Parathyroid adenoma (tissue), 2 donors: ENCODE measurements around the gene RALB.

ENCODE experiments used
- H2AFZ ChIP-seq: fragments of 300-600 bp; sonication (generic); one replicate; pipeline ENCODE4 v1.7.0; 2017; ENCODE audit warnings: antibody characterized with exemption, mild to moderate bottlenecking
- H3K27ac ChIP-seq: fragments of 300-600 bp; sonication (generic); one replicate; pipeline ENCODE4 v1.7.0; 2017
- H3K27me3 ChIP-seq: fragments of 300-600 bp; sonication (generic); one replicate; pipeline ENCODE4 v1.7.0; 2017; ENCODE audit warnings: low read length; ENCODE audit not compliant: control insufficient read depth, insufficient read depth
- H3K36me3 ChIP-seq: fragments of 300-600 bp; sonication (generic); one replicate; pipeline ENCODE4 v1.7.0; 2017; ENCODE audit warnings: low read length; ENCODE audit not compliant: control insufficient read depth, insufficient read depth
- H3K4me1 ChIP-seq: fragments of 300-600 bp; sonication (generic); one replicate; pipeline ENCODE4 v1.7.0; 2017; ENCODE audit warnings: control low read depth
- H3K4me2 ChIP-seq: fragments of 300-600 bp; sonication (generic); one replicate; pipeline ENCODE4 v1.7.0; 2017; ENCODE audit warnings: low read length
- H3K4me3 ChIP-seq: fragments of 300-600 bp; sonication (generic); one replicate; pipeline ENCODE4 v1.7.0; 2017; ENCODE audit warnings: low read depth, low read length
- H3K79me2 ChIP-seq: fragments of 300-600 bp; sonication (generic); one replicate; pipeline ENCODE4 v1.7.0; 2017; ENCODE audit warnings: control low read depth
- H3K9ac ChIP-seq: fragments of 300-600 bp; sonication (generic); one replicate; pipeline ENCODE4 v1.7.0; 2017; ENCODE audit warnings: mild to moderate bottlenecking
- H3K9me3 ChIP-seq: fragments of 300-600 bp; sonication (generic); one replicate; pipeline ENCODE4 v1.7.0; 2017; ENCODE audit warnings: low read length; ENCODE audit not compliant: control insufficient read depth
- TF ChIP-seq, protein P1 (sequence below): fragments of 300-600 bp; sonication (generic); IDR thresholded peaks from one replicate; pipeline ENCODE4 v1.7.0; 2017; ENCODE audit warnings: antibody characterized with exemption, mild to moderate bottlenecking
- donor health status: primary hyperparathyroidism.

RALB gene

DNA sequence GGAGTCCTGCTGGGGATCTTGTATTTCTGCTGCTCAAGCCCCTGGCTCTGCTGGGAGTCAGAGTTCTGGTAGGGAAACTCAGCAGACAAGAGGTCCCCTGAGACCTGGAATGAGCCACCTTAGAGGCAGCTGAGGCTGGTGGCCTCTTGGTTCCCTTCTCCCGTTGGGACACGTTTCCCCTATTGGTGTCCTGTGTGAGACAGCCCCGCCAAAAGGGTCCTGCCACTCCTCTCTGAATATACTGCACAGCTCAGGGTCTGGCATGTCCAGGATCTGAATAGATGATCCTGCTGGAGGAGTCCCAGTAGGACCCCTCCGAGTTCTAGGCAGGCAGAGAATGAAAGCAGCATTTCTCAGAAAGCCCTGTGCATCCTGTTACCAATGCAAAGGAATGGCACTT lies 2.0 kb upstream of the RALB start:
- TF ChIP-seq, protein P1, sequence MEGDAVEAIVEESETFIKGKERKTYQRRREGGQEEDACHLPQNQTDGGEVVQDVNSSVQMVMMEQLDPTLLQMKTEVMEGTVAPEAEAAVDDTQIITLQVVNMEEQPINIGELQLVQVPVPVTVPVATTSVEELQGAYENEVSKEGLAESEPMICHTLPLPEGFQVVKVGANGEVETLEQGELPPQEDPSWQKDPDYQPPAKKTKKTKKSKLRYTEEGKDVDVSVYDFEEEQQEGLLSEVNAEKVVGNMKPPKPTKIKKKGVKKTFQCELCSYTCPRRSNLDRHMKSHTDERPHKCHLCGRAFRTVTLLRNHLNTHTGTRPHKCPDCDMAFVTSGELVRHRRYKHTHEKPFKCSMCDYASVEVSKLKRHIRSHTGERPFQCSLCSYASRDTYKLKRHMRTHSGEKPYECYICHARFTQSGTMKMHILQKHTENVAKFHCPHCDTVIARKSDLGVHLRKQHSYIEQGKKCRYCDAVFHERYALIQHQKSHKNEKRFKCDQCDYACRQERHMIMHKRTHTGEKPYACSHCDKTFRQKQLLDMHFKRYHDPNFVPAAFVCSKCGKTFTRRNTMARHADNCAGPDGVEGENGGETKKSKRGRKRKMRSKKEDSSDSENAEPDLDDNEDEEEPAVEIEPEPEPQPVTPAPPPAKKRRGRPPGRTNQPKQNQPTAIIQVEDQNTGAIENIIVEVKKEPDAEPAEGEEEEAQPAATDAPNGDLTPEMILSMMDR, result no peak
- peak overlapping the region; percentile 90 for H3K27ac ChIP-seq
- no peak overlapping the region for H2AFZ ChIP-seq
- H3K36me3 ChIP-seq, result no peaks in the 10 kb centered on the region
- no peak overlapping the region for H3K4me3 ChIP-seq
- H3K4me2 ChIP-seq, result no peak overlapping the region
- H3K9ac ChIP-seq, result no peak overlapping the region
- no peaks in the 10 kb centered on the region for H3K27me3 ChIP-seq
- peaks cover 29% of the 10 kb centered on the region for H3K79me2 ChIP-seq
- H3K4me1 ChIP-seq, result peaks cover 16% of the 10 kb centered on the region
- no peaks in the 10 kb centered on the region for H3K9me3 ChIP-seq

DNA sequence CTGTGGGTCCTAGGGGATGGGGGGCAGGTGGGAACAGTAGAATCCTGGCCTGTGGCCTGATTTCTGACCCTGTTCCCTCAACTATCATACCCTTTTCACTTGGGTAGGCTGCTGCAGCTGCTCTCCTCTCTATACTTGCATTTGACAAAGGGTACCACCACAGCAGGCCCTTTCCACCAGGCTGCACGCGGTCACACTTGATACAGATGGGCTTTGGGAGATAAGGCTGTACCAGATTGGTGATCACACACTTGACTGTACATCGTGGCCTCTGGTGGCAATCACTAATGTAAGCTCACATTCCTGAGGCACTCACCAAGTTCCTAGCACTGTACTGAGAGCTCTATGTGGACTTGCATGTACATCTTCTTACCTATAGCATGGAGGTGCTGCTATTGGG lies 1.6 kb upstream of the RALB start:
- no peaks in the 10 kb centered on the region for H3K27me3 ChIP-seq
- H3K36me3 ChIP-seq, result no peaks in the 10 kb centered on the region
- H3K4me2 ChIP-seq, result no peak overlapping the region
- H3K4me3 ChIP-seq, result no peak overlapping the region
- H3K79me2 ChIP-seq, result peaks cover 32% of the 10 kb centered on the region
- H3K9me3 ChIP-seq, result no peaks in the 10 kb centered on the region
- H3K9ac ChIP-seq, result no peak overlapping the region
- H2AFZ ChIP-seq, result peak overlapping the region; percentile 18
- TF ChIP-seq, protein P1, result no peak
- peaks cover 18% of the 10 kb centered on the region for H3K4me1 ChIP-seq
- peak overlapping the region; percentile 90 for H3K27ac ChIP-seq

DNA sequence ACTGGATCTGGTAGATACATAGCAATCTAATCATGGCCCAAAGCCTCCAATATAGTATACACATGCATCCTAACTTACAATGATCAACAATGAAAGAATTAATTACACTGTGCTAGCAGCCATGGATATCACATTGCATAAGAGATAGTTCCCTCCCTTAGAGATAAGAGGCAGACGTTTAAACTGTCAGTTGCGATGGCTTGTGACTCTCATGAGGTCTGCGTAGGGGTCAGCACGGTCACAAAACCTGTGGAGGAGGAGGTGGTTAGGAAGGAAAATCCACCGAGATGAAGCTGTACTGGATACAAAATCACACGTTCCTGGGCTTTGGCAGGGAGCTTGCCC lies 800 bp upstream of the RALB start:
- Histone ChIP-seq H3K4me3 (peak overlapping the region; percentile 98), H3K9me3 (no peaks in the 10 kb centered on the region), H3K4me2 (peak overlapping the region; percentile 72), H3K4me1 (peaks cover 20% of the 10 kb centered on the region), H2AFZ (peak overlapping the region; percentile 58), H3K27ac (peak overlapping the region; percentile 90), H3K27me3 (no peaks in the 10 kb centered on the region), H3K79me2 (peaks cover 39% of the 10 kb centered on the region), H3K9ac (no peak overlapping the region), H3K36me3 (no peaks in the 10 kb centered on the region)
- TF ChIP-seq, protein P1, result no peak

DNA sequence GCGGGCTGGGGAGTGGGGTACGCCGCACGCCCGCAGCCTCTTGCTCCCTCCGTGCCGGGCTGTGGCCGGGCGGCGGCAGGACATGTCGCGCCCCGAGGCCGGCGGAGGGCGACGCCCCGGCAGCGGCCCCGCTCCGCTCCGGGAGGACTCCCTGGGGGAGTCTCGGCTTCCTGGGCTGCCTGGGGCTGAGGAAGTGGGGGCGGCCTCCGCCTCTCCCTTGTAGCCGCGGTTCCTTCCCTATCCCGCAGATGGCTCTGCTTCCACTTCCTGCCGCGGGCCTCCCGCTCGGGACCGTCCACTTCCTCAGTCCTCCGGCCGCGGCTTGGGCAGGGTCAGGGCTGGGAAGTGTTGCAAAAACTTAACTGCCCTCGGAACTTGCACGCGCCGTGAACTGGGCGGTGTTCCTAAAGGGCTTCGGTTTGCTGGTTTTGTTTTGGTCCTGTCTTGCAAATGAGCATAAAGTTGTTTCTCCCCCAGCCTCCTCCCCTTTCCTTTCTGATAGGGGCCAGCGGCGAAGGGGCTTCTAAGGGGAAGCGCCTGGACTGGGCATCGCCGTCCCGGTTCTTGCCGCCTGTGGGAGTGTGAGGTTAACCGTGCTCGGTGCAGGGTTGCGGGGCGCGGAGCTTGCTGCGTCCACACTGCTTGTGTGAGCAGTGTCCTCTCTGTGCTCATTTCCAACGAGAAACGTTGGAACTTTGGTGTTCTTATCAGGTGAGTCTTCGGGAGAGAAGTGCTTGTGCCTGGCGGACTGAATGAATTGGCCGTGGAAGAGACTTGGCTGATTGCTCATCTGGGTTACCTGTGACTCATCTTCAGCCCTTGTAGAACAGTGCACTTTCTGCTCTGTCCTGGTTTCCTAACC lies 600 bp downstream of the RALB start:
- no peaks in the 10 kb centered on the region for H3K36me3 ChIP-seq
- no peaks in the 10 kb centered on the region for H3K9me3 ChIP-seq
- H3K4me2 ChIP-seq, result peak overlapping the region; percentile 75
- peak overlapping the region; percentile 98 for H3K4me3 ChIP-seq
- peak overlapping the region; percentile 90 for H3K27ac ChIP-seq
- peaks cover 53% of the 10 kb centered on the region for H3K79me2 ChIP-seq
- TF ChIP-seq, protein P1, result peak; percentile 44
- no peaks in the 10 kb centered on the region for H3K27me3 ChIP-seq
- H2AFZ ChIP-seq, result no peak overlapping the region
- H3K4me1 ChIP-seq, result peaks cover 30% of the 10 kb centered on the region
- H3K9ac ChIP-seq, result peak overlapping the region; percentile 93

DNA sequence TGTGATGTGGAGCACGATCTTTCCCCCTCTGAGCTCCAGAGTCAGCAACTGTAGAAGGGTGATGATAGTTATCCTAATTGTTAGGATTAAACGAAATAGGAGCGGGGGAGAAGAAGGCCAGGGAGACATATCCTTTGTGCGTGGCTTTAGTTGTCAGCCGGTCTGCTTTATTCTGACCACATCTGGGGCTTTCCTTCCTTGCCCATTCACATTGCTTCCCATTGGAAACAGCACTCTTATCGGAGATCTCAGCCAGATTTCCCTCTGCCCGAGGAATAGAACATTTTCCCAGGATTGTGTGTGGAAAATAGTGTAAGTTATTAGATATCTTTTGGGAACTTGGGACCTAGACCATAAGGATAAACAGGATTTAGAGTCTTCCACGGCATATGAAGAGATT lies 1.5 kb downstream of the RALB start:
- H3K4me2 ChIP-seq, result peak overlapping the region; percentile 75
- no peaks in the 10 kb centered on the region for H3K9me3 ChIP-seq
- H3K27ac ChIP-seq, result peak overlapping the region; percentile 90
- peaks cover 33% of the 10 kb centered on the region for H3K4me1 ChIP-seq
- no peaks in the 10 kb centered on the region for H3K27me3 ChIP-seq
- no peaks in the 10 kb centered on the region for H3K36me3 ChIP-seq
- H3K79me2 ChIP-seq, result peaks cover 62% of the 10 kb centered on the region
- H3K4me3 ChIP-seq, result peak overlapping the region; percentile 98
- peak overlapping the region; percentile 93 for H3K9ac ChIP-seq
- TF ChIP-seq, protein P1, result no peak
- H2AFZ ChIP-seq, result no peak overlapping the region
